Fibroblast of pulmonary artery (primary cell): ENCODE data around the gene ADGRG3.
A peak's percentile ranks its signal among the peaks of the same experiment; 100 is the strongest.
"Not testable (repeated sequence)": the region's sequence is repeated elsewhere in the genome, so short reads cannot be mapped to it uniquely, and the experiment has no call there.

Source experiments
- DNase-seq: peaks from one replicate; pipeline ENCODE4 v3.0.0-alpha.2; 2010; ENCODE audit warnings: low read depth
- H3K4me3 ChIP-seq: replicated peaks from 2 replicates; pipeline ENCODE4 v1.5.1; 2011; ENCODE audit warnings: low read depth, mild to moderate bottlenecking, control low read depth, low read length, moderate library complexity
- TF ChIP-seq, protein P1 (sequence below): IDR thresholded peaks from 2 replicates; pipeline ENCODE4 v1.5.1; 2011; ENCODE audit warnings: mild to moderate bottlenecking, control low read depth, low read length, inconsistent platforms; ENCODE audit errors: missing control alignments

Gene ADGRG3

DNA sequence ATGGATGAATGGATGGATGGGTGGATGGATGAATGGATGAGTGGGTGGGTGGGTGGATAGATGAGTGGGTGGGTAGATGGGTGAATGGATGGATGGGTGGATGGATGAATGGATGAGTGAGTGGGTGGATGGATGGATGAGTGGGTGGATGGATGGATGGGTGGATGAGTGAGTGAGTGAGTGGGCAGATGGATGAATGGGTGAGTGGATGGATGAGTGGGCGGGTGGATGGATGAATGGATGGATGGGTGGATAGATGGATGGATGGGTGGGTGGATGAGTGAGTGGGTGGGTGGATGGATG, 61.0 kb downstream of the ADGRG3 start:
- no peak for DNase-seq
- no peak overlapping the region for H3K4me3 ChIP-seq
- TF ChIP-seq, protein P1, sequence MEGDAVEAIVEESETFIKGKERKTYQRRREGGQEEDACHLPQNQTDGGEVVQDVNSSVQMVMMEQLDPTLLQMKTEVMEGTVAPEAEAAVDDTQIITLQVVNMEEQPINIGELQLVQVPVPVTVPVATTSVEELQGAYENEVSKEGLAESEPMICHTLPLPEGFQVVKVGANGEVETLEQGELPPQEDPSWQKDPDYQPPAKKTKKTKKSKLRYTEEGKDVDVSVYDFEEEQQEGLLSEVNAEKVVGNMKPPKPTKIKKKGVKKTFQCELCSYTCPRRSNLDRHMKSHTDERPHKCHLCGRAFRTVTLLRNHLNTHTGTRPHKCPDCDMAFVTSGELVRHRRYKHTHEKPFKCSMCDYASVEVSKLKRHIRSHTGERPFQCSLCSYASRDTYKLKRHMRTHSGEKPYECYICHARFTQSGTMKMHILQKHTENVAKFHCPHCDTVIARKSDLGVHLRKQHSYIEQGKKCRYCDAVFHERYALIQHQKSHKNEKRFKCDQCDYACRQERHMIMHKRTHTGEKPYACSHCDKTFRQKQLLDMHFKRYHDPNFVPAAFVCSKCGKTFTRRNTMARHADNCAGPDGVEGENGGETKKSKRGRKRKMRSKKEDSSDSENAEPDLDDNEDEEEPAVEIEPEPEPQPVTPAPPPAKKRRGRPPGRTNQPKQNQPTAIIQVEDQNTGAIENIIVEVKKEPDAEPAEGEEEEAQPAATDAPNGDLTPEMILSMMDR: no peak

DNA sequence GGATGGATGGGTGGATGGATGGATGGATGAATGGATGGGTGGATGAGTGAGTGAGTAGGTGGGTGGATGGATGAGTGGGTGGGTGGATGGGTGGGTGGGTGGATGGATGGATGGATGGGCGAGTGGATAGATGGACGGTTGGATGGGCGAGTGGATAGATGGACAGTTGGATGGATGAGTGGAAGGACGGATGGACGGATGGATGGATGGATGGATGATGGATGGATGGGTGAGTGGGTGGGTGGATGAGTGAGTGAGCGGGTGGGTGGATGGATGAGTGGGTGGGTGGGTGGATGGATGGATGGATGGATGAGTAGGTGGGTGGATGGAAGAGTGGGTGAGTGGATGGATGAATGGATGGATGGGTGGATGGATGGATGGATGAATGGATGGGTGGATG, 61.7 kb downstream of the ADGRG3 start:
- not testable (repeated sequence) for H3K4me3 ChIP-seq, DNase-seq

DNA sequence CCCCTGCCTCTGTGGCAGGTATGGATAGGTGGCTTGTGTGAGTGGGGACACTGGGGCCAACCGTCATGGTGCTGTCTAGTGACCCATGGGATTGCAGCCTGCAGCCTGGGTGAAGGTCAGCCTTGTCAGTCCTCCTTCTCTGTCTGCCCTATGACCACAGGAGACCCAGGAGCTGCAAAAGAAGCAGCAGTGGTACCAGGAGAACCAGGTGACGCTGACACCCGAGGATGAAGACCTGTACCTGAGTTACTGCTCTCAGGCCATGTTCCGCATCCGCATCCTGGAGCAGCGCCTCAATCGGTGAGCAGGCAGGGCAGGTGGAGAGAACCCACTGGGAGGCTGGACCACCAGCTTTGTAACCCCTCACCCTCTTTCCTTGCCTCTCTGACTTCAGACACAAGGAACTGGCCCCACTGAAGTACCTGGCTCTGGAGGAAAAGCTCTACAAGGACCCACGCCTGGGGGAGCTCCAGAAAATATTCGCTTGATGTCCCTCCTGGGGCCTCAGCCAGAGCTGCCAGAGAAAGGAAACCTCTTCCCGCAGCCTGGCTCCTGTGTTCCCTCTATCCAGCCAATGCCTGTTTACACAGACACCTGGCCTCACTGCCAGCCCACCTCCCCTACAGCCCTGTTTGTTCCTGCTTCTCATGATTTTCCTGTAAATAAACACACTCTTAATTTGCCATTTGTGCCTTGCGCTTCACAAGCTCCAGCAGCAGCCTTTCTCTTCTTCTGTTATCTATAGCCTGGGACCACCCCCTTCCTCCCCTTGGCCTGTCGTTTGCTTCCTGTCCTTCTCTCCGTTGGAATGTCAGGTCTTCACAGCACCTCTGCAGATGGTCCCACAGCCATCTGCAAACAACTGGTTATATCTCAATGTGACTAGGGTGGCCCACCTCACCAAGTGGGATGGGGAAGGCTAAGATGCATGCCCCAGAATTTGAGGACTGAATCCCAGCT, 62.9 kb downstream of the ADGRG3 start:
- TF ChIP-seq, protein P1: no peak
- DNase-seq: no peak
- no peak overlapping the region for H3K4me3 ChIP-seq

DNA sequence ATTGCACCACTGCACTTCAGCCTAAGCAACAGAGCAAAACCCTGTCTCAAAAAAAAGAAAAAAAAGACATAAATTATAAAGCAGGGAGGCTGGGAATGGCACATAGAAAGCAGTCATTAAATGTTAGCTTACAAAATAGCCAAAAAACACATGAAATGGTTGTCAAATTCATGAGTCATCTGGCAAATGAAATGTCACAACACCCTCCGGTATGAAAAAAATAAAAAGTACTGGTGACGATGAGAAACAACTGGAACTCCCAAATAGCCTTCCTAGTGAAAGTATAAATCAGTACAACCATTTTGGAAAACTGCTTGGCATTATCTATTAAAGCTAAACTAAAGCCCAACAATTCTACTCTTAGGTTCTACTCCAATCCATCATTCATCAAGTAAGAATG, 63.9 kb downstream of the ADGRG3 start:
- TF ChIP-seq, protein P1: no peak
- peak; percentile 68 for DNase-seq
- no peak overlapping the region for H3K4me3 ChIP-seq

DNA sequence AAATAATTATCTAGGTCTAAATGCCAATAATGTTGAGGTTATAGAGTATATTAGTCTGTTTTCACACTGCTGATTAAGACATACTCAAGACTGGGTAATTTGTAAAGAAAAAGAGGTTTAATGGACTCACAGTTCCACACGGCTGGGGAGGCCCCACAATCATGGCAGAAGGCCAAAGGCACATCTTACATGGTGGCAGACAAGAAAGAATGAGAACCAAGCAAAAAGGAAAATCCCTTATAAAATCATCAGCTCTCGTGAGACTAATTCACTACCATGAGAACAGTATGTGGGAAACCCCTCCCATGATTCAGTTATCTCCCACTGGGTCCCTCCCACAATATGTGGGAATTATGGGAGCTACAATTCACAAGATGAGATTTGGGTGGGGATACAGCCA, 64.6 kb downstream of the ADGRG3 start:
- TF ChIP-seq, protein P1: no peak
- DNase-seq: no peak
- no peak overlapping the region for H3K4me3 ChIP-seq

DNA sequence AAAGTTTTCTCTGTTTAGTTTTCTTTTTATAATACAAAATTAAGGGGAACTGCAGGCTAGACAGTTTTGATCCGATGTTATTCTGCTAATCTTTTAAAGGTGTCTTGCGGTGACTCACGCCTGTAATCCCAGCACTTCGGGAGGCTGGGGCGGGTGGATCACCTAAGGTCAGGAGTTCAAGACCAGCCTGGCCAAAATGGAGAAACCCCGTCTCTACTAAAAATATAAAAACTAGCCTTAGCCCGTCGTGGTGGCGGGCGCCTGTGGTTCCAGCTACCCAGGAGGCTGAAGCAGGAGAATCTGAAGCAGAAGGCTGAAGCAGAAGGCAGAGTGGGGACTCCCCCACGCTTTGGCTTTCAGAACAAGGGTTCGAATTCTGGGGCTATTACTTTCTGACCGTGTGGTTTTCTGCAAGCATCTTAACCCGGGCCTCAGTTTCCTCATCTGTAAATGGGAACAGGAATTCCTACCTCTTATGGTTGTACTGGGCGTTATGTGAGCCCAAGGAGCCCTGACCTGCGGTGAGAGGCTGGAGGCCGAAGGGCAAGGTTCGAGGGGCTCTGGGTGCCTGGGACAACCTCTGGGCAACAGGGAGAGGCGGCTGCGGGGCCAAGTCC, 66.3 kb downstream of the ADGRG3 start:
- TF ChIP-seq, protein P1: no peak
- no peak for DNase-seq
- H3K4me3 ChIP-seq: peak overlapping the region; percentile 85

DNA sequence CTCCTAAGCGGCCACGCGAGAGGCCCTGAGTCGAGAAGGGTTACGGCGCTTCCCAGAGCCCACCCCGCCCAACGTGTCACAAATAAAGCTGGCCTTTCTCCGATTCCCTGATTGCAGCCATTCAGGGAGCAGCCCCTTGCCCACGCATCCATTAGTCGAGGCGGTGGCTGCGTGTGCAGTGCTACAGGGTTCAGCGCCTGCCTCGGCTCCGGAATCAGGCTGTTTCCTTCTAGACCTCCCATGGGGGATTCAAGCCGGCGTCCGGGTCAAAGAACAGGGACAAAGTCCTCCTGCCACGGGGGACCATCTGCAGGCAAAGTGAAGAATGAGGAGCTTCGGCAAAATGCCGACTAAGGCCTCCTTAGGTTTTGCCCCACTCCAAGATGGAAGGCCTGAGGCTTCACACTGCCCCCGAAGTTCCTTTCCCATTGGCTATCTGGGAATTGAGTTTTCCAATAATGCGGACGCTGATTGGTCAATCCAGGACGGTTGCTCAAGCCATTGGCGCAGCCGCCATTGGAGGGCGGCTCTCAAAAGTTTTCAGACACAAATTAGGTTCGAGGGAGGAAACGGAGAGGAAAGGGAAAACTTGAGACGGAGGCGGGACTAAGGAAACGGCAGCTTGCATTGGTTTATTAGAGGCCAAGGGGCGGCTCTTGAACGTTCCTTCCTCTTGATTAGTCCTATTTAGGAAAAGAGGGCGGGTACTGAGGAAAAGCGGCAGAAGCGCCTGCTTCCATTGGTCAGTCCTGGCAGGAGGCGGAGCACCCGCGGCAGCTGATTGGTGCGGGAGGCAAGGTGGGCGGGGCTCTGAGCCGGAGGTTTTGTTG, 67.0 kb downstream of the ADGRG3 start:
- DNase-seq: peak; percentile 100
- TF ChIP-seq, protein P1: no peak
- peak overlapping the region; percentile 88 for H3K4me3 ChIP-seq
